ENCODE measurements around the gene GPR183. TPM values are rescaled to one million over a fixed set of nuclear protein-coding genes. Genes with fewer than 3 reads are reported as not detected.
A peak's percentile ranks its signal among the peaks of the same experiment; 100 is the strongest.

The GPR183 gene
- total RNA-seq, 1 donor from 2014 or later: 4.7 TPM

- Histone ChIP-seq H3K27me3 (ENCODE audit: control insufficient read depth in 3 of 3, insufficient read depth in 3 of 3, low read length in 3 of 3) (no peaks in the 10 kb centered on the region), H3K9me3 (ENCODE audit: control insufficient read depth in 3 of 3, low read length in 3 of 3) (no peaks in the 10 kb centered on the region), H3K27ac (ENCODE audit: low read depth, low read length) (no peak overlapping the region), H3K9ac (ENCODE audit: low read depth in 1 of 3, low read length in 3 of 3) (no peak overlapping the region), H3K4me1 (ENCODE audit: control insufficient read depth in 3 of 3, insufficient read depth in 3 of 3, low read length in 3 of 3) (peaks cover 12 to 26% (median 17%) of the 10 kb centered on the region in 3 donors), H3K36me3 (ENCODE audit: control insufficient read depth in 3 of 3, insufficient read depth in 3 of 3, low read length in 3 of 3) (no peaks in the 10 kb centered on the region), H3K4me3 (ENCODE audit: low read length in 3 of 3) (no peak overlapping the region)
Observed at GRCh38 chr13:99288089-99288488, 19.1 kb downstream of the GPR183 start.

- no peak overlapping the region for H3K9ac ChIP-seq (ENCODE audit: low read depth in 1 of 3, low read length in 3 of 3)
- no peaks in the 10 kb centered on the region for H3K27me3 ChIP-seq (ENCODE audit: control insufficient read depth in 3 of 3, insufficient read depth in 3 of 3, low read length in 3 of 3)
- no peaks in the 10 kb centered on the region for H3K36me3 ChIP-seq (ENCODE audit: control insufficient read depth in 3 of 3, insufficient read depth in 3 of 3, low read length in 3 of 3)
- no peak overlapping the region for H3K4me3 ChIP-seq (ENCODE audit: low read length in 3 of 3)
- H3K9me3 ChIP-seq (ENCODE audit: control insufficient read depth in 3 of 3, low read length in 3 of 3): no peaks in the 10 kb centered on the region
- no peak overlapping the region for H3K27ac ChIP-seq (ENCODE audit: low read depth, low read length)
- H3K4me1 ChIP-seq (ENCODE audit: control insufficient read depth in 3 of 3, insufficient read depth in 3 of 3, low read length in 3 of 3): peaks cover 12 to 28% (median 17%) of the 10 kb centered on the region in 3 donors
Observed at GRCh38 chr13:99287551-99287950, 19.6 kb downstream of the GPR183 start.

GRCh38 chr13:99285432-99286182 is 21.6 kb downstream of the GPR183 start:
- Histone ChIP-seq H3K27me3 (ENCODE audit: control insufficient read depth in 3 of 3, insufficient read depth in 3 of 3, low read length in 3 of 3) (no peaks in the 10 kb centered on the region), H3K4me3 (ENCODE audit: low read length in 3 of 3) (no peak overlapping the region), H3K9ac (ENCODE audit: low read depth in 1 of 3, low read length in 3 of 3) (no peak overlapping the region), H3K36me3 (ENCODE audit: control insufficient read depth in 3 of 3, insufficient read depth in 3 of 3, low read length in 3 of 3) (no peaks in the 10 kb centered on the region), H3K27ac (ENCODE audit: low read depth, low read length) (peak overlapping the region; percentile 32), H3K4me1 (ENCODE audit: control insufficient read depth in 3 of 3, insufficient read depth in 3 of 3, low read length in 3 of 3) (peaks cover 23 to 38% (median 26%) of the 10 kb centered on the region in 3 donors), H3K9me3 (ENCODE audit: control insufficient read depth in 3 of 3, low read length in 3 of 3) (no peaks in the 10 kb centered on the region)

- no peaks in the 10 kb centered on the region for H3K36me3 ChIP-seq (ENCODE audit: control insufficient read depth in 3 of 3, insufficient read depth in 3 of 3, low read length in 3 of 3)
- H3K9ac ChIP-seq (ENCODE audit: low read depth in 1 of 3, low read length in 3 of 3): no peak overlapping the region
- peak overlapping the region; percentile 77 for H3K27ac ChIP-seq (ENCODE audit: low read depth, low read length)
- peaks cover 19 to 42% (median 22%) of the 10 kb centered on the region in 3 donors for H3K4me1 ChIP-seq (ENCODE audit: control insufficient read depth in 3 of 3, insufficient read depth in 3 of 3, low read length in 3 of 3)
- no peaks in the 10 kb centered on the region for H3K9me3 ChIP-seq (ENCODE audit: control insufficient read depth in 3 of 3, low read length in 3 of 3)
- H3K27me3 ChIP-seq (ENCODE audit: control insufficient read depth in 3 of 3, insufficient read depth in 3 of 3, low read length in 3 of 3): no peaks in the 10 kb centered on the region
- no peak overlapping the region for H3K4me3 ChIP-seq (ENCODE audit: low read length in 3 of 3)
Observed at GRCh38 chr13:99282264-99283231, 24.7 kb downstream of the GPR183 start.

GRCh38 chr13:99281811-99282263 is 25.4 kb downstream of the GPR183 start:
- peaks cover 19 to 37% (median 23%) of the 10 kb centered on the region in 3 donors for H3K4me1 ChIP-seq (ENCODE audit: control insufficient read depth in 3 of 3, insufficient read depth in 3 of 3, low read length in 3 of 3)
- no peaks in the 10 kb centered on the region for H3K36me3 ChIP-seq (ENCODE audit: control insufficient read depth in 3 of 3, insufficient read depth in 3 of 3, low read length in 3 of 3)
- peak overlapping the region; percentile 77 for H3K27ac ChIP-seq (ENCODE audit: low read depth, low read length)
- H3K9me3 ChIP-seq (ENCODE audit: control insufficient read depth in 3 of 3, low read length in 3 of 3): no peaks in the 10 kb centered on the region
- H3K4me3 ChIP-seq (ENCODE audit: low read length in 3 of 3): no peak overlapping the region
- H3K27me3 ChIP-seq (ENCODE audit: control insufficient read depth in 3 of 3, insufficient read depth in 3 of 3, low read length in 3 of 3): no peaks in the 10 kb centered on the region
- H3K9ac ChIP-seq (ENCODE audit: low read depth in 1 of 3, low read length in 3 of 3): no peak overlapping the region

- H3K36me3 ChIP-seq (ENCODE audit: control insufficient read depth in 3 of 3, insufficient read depth in 3 of 3, low read length in 3 of 3): no peaks in the 10 kb centered on the region
- H3K4me3 ChIP-seq (ENCODE audit: low read length in 3 of 3): no peak overlapping the region
- no peaks in the 10 kb centered on the region for H3K9me3 ChIP-seq (ENCODE audit: control insufficient read depth in 3 of 3, low read length in 3 of 3)
- peak overlapping the region; percentile 77 for H3K27ac ChIP-seq (ENCODE audit: low read depth, low read length)
- no peaks in the 10 kb centered on the region for H3K27me3 ChIP-seq (ENCODE audit: control insufficient read depth in 3 of 3, insufficient read depth in 3 of 3, low read length in 3 of 3)
- H3K4me1 ChIP-seq (ENCODE audit: control insufficient read depth in 3 of 3, insufficient read depth in 3 of 3, low read length in 3 of 3): peaks cover 16 to 38% (median 21%) of the 10 kb centered on the region in 3 donors
- H3K9ac ChIP-seq (ENCODE audit: low read depth in 1 of 3, low read length in 3 of 3): no peak overlapping the region
Observed at GRCh38 chr13:99280166-99280565, 27.0 kb downstream of the GPR183 start.

- H3K4me1 ChIP-seq (ENCODE audit: control insufficient read depth in 3 of 3, insufficient read depth in 3 of 3, low read length in 3 of 3): peaks cover 16 to 42% (median 24%) of the 10 kb centered on the region in 3 donors
- no peak overlapping the region for H3K4me3 ChIP-seq (ENCODE audit: low read length in 3 of 3)
- no peak overlapping the region for H3K27ac ChIP-seq (ENCODE audit: low read depth, low read length)
- H3K9ac ChIP-seq (ENCODE audit: low read depth in 1 of 3, low read length in 3 of 3): no peak overlapping the region
- no peaks in the 10 kb centered on the region for H3K9me3 ChIP-seq (ENCODE audit: control insufficient read depth in 3 of 3, low read length in 3 of 3)
- no peaks in the 10 kb centered on the region for H3K27me3 ChIP-seq (ENCODE audit: control insufficient read depth in 3 of 3, insufficient read depth in 3 of 3, low read length in 3 of 3)
- H3K36me3 ChIP-seq (ENCODE audit: control insufficient read depth in 3 of 3, insufficient read depth in 3 of 3, low read length in 3 of 3): no peaks in the 10 kb centered on the region
Observed at GRCh38 chr13:99279637-99280036, 27.6 kb downstream of the GPR183 start.

GRCh38 chr13:99278843-99279242 is 28.4 kb downstream of the GPR183 start:
- Histone ChIP-seq H3K4me1 (ENCODE audit: control insufficient read depth in 3 of 3, insufficient read depth in 3 of 3, low read length in 3 of 3) (peaks cover 16 to 42% (median 24%) of the 10 kb centered on the region in 3 donors), H3K4me3 (ENCODE audit: low read length in 3 of 3) (no peak overlapping the region), H3K9ac (ENCODE audit: low read depth in 1 of 3, low read length in 3 of 3) (no peak overlapping the region), H3K36me3 (ENCODE audit: control insufficient read depth in 3 of 3, insufficient read depth in 3 of 3, low read length in 3 of 3) (no peaks in the 10 kb centered on the region), H3K27ac (ENCODE audit: low read depth, low read length) (no peak overlapping the region), H3K9me3 (ENCODE audit: control insufficient read depth in 3 of 3, low read length in 3 of 3) (no peaks in the 10 kb centered on the region), H3K27me3 (ENCODE audit: control insufficient read depth in 3 of 3, insufficient read depth in 3 of 3, low read length in 3 of 3) (no peaks in the 10 kb centered on the region)

- H3K36me3 ChIP-seq (ENCODE audit: control insufficient read depth in 3 of 3, insufficient read depth in 3 of 3, low read length in 3 of 3): no peaks in the 10 kb centered on the region
- no peaks in the 10 kb centered on the region for H3K27me3 ChIP-seq (ENCODE audit: control insufficient read depth in 3 of 3, insufficient read depth in 3 of 3, low read length in 3 of 3)
- no peak overlapping the region for H3K27ac ChIP-seq (ENCODE audit: low read depth, low read length)
- no peaks in the 10 kb centered on the region for H3K9me3 ChIP-seq (ENCODE audit: control insufficient read depth in 3 of 3, low read length in 3 of 3)
- H3K4me3 ChIP-seq (ENCODE audit: low read length in 3 of 3): no peak overlapping the region
- peaks cover 16 to 42% (median 24%) of the 10 kb centered on the region in 3 donors for H3K4me1 ChIP-seq (ENCODE audit: control insufficient read depth in 3 of 3, insufficient read depth in 3 of 3, low read length in 3 of 3)
- no peak overlapping the region for H3K9ac ChIP-seq (ENCODE audit: low read depth in 1 of 3, low read length in 3 of 3)
Observed at GRCh38 chr13:99278200-99278599, 29.0 kb downstream of the GPR183 start.

Measured in skeletal muscle tissue (tissue), 4 donors.